ENCODE results near the gene VWCE.
"Not testable (repeated sequence)": the region's sequence is repeated elsewhere in the genome, so short reads cannot be mapped to it uniquely, and the experiment has no call there.

VWCE gene

GRCh38 chr11:61248071-61248470 lies 47.0 kb downstream of the VWCE start:
- H3K27me3 ChIP-seq (replicated peaks; ENCODE audit: control insufficient read depth, insufficient read depth, low read length); H3K9me3 ChIP-seq (ENCODE audit: control insufficient read depth, low read length); H3K4me3 ChIP-seq (ENCODE audit: low read length); H3K36me3 ChIP-seq (ENCODE audit: control insufficient read depth, insufficient read depth, low read length, severe bottlenecking); H3K9ac ChIP-seq (ENCODE audit: low read length); H3K4me1 ChIP-seq (ENCODE audit: control insufficient read depth, insufficient read depth, low read length); DNase-seq (ENCODE audit: low read depth): not testable (repeated sequence)

GRCh38 chr11:61245284-61245964 lies 49.7 kb downstream of the VWCE start:
- not testable (repeated sequence) for H3K9ac ChIP-seq (ENCODE audit: low read length); H3K4me3 ChIP-seq (ENCODE audit: low read length); H3K36me3 ChIP-seq (ENCODE audit: control insufficient read depth, insufficient read depth, low read length, severe bottlenecking); H3K9me3 ChIP-seq (ENCODE audit: control insufficient read depth, low read length); H3K4me1 ChIP-seq (ENCODE audit: control insufficient read depth, insufficient read depth, low read length); H3K27me3 ChIP-seq (replicated peaks; ENCODE audit: control insufficient read depth, insufficient read depth, low read length); DNase-seq (ENCODE audit: low read depth)

GRCh38 chr11:61241526-61241925 lies 53.6 kb downstream of the VWCE start:
- not testable (repeated sequence) for H3K36me3 ChIP-seq (ENCODE audit: control insufficient read depth, insufficient read depth, low read length, severe bottlenecking)

GRCh38 chr11:61240875-61241274 lies 54.2 kb downstream of the VWCE start, which contains the start of gene PGA5:
Gene PGA5 (plus strand): TSS chr11:61241175. CDS start chr11:61241227, 52 bp downstream.
- H3K9me3 ChIP-seq (ENCODE audit: control insufficient read depth, low read length); DNase-seq (ENCODE audit: low read depth); H3K4me1 ChIP-seq (ENCODE audit: control insufficient read depth, insufficient read depth, low read length); H3K4me3 ChIP-seq (ENCODE audit: low read length); H3K36me3 ChIP-seq (ENCODE audit: control insufficient read depth, insufficient read depth, low read length, severe bottlenecking); H3K27me3 ChIP-seq (replicated peaks; ENCODE audit: control insufficient read depth, insufficient read depth, low read length); H3K9ac ChIP-seq (ENCODE audit: low read length): not testable (repeated sequence)

More at GRCh38 chr11:61241526-61241925, 53.6 kb downstream of the VWCE start:
- not testable (repeated sequence) for H3K9me3 ChIP-seq (ENCODE audit: control insufficient read depth, low read length); H3K9ac ChIP-seq (ENCODE audit: low read length); H3K4me1 ChIP-seq (ENCODE audit: control insufficient read depth, insufficient read depth, low read length); H3K27me3 ChIP-seq (replicated peaks; ENCODE audit: control insufficient read depth, insufficient read depth, low read length); H3K4me3 ChIP-seq (ENCODE audit: low read length); DNase-seq (ENCODE audit: low read depth)

GRCh38 chr11:61240288-61240687 lies 54.8 kb downstream of the VWCE start:
- not testable (repeated sequence) for H3K9ac ChIP-seq (ENCODE audit: low read length); H3K4me3 ChIP-seq (ENCODE audit: low read length); H3K4me1 ChIP-seq (ENCODE audit: control insufficient read depth, insufficient read depth, low read length)

DNA sequence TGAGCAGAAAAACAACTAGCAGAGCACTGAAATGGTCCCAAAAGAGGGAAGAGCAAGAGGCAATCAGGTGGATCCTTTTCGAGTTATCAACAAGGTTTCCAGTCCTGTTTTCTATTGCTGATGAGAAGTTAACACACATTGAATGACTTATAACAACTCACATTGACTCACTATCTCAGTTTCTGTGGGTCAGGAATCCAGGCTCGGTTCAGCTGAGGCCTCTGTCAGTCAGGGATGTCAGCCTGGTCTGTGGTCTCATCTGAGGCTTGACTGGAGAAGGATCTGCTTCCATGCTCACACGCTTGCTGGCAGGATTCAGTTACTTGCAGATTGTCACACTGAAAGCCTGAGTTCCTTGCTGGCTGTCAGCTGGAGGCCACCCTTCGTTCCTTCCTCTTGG lies 58.0 kb downstream of the VWCE start:
- H3K9ac ChIP-seq (ENCODE audit: low read length); DNase-seq (ENCODE audit: low read depth); H3K4me1 ChIP-seq (ENCODE audit: control insufficient read depth, insufficient read depth, low read length); H3K36me3 ChIP-seq (ENCODE audit: control insufficient read depth, insufficient read depth, low read length, severe bottlenecking); H3K27me3 ChIP-seq (replicated peaks; ENCODE audit: control insufficient read depth, insufficient read depth, low read length); H3K9me3 ChIP-seq (ENCODE audit: control insufficient read depth, low read length); H3K4me3 ChIP-seq (ENCODE audit: low read length): not testable (repeated sequence)

More at GRCh38 chr11:61240288-61240687, 54.8 kb downstream of the VWCE start:
- H3K27me3 ChIP-seq (replicated peaks; ENCODE audit: control insufficient read depth, insufficient read depth, low read length); DNase-seq (ENCODE audit: low read depth); H3K36me3 ChIP-seq (ENCODE audit: control insufficient read depth, insufficient read depth, low read length, severe bottlenecking); H3K9me3 ChIP-seq (ENCODE audit: control insufficient read depth, low read length): not testable (repeated sequence)

- H3K27me3 ChIP-seq (replicated peaks; ENCODE audit: control insufficient read depth, insufficient read depth, low read length); H3K36me3 ChIP-seq (ENCODE audit: control insufficient read depth, insufficient read depth, low read length, severe bottlenecking); H3K4me1 ChIP-seq (ENCODE audit: control insufficient read depth, insufficient read depth, low read length); H3K9ac ChIP-seq (ENCODE audit: low read length); H3K9me3 ChIP-seq (ENCODE audit: control insufficient read depth, low read length); H3K4me3 ChIP-seq (ENCODE audit: low read length); DNase-seq (ENCODE audit: low read depth): not testable (repeated sequence)
These were observed 62.5 kb downstream of the VWCE start for GRCh38 chr11:61232548-61233145.

GRCh38 chr11:61231585-61231984 lies 63.5 kb downstream of the VWCE start:
- not testable (repeated sequence) for H3K4me1 ChIP-seq (ENCODE audit: control insufficient read depth, insufficient read depth, low read length)

DNA sequence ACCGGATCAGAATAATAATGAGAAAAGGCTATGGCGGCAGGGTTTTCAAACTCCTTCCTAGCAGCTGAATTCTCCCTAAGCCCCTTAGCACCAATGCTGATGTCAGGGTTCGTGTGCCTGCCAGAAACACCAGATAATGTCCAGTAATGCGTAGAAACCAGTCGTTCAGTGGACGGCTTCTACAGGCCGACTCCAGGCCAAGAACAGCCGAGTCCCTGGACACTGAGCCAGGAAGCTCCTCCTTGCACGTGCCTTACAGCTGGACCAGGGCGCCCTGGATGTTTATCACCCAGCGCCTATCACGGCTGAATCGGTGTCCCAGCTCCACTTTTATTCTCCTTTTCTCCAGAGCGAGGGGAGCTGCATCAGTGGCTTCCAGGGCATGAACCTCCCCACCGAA lies 64.1 kb downstream of the VWCE start:
- not testable (repeated sequence) for H3K9me3 ChIP-seq (ENCODE audit: control insufficient read depth, low read length); DNase-seq (ENCODE audit: low read depth); H3K4me1 ChIP-seq (ENCODE audit: control insufficient read depth, insufficient read depth, low read length); H3K27me3 ChIP-seq (replicated peaks; ENCODE audit: control insufficient read depth, insufficient read depth, low read length); H3K4me3 ChIP-seq (ENCODE audit: low read length); H3K9ac ChIP-seq (ENCODE audit: low read length); H3K36me3 ChIP-seq (ENCODE audit: control insufficient read depth, insufficient read depth, low read length, severe bottlenecking)

More at GRCh38 chr11:61231585-61231984, 63.5 kb downstream of the VWCE start:
- H3K4me3 ChIP-seq (ENCODE audit: low read length); H3K9ac ChIP-seq (ENCODE audit: low read length); H3K36me3 ChIP-seq (ENCODE audit: control insufficient read depth, insufficient read depth, low read length, severe bottlenecking); DNase-seq (ENCODE audit: low read depth); H3K27me3 ChIP-seq (replicated peaks; ENCODE audit: control insufficient read depth, insufficient read depth, low read length); H3K9me3 ChIP-seq (ENCODE audit: control insufficient read depth, low read length): not testable (repeated sequence)

DNA sequence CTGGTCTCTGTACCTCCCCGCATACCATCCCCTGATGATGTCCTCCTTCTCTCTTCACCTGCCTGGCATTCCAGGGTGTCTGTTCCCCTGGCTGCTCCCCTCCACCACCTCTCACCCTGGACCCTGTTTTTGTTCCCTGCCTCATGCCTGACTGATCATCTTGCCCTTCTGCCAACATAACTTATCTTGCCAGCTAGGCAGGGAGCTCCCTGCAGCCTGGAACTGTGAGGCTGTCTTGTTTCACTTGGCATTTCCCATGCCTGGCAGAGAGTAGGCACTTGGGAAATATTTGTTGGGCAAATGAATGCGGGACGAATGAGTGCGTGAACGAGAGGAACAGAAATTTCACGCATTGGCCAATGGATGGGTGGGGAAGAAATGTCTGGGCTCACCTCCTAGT lies 65.7 kb downstream of the VWCE start:
- H3K9me3 ChIP-seq (ENCODE audit: control insufficient read depth, low read length); DNase-seq (ENCODE audit: low read depth); H3K9ac ChIP-seq (ENCODE audit: low read length); H3K36me3 ChIP-seq (ENCODE audit: control insufficient read depth, insufficient read depth, low read length, severe bottlenecking); H3K4me3 ChIP-seq (ENCODE audit: low read length); H3K27me3 ChIP-seq (replicated peaks; ENCODE audit: control insufficient read depth, insufficient read depth, low read length); H3K4me1 ChIP-seq (ENCODE audit: control insufficient read depth, insufficient read depth, low read length): not testable (repeated sequence)

GRCh38 chr11:61226457-61227137 lies 68.5 kb downstream of the VWCE start:
- not testable (repeated sequence) for H3K4me1 ChIP-seq (ENCODE audit: control insufficient read depth, insufficient read depth, low read length); H3K4me3 ChIP-seq (ENCODE audit: low read length); H3K36me3 ChIP-seq (ENCODE audit: control insufficient read depth, insufficient read depth, low read length, severe bottlenecking); H3K9ac ChIP-seq (ENCODE audit: low read length); H3K9me3 ChIP-seq (ENCODE audit: control insufficient read depth, low read length); H3K27me3 ChIP-seq (replicated peaks; ENCODE audit: control insufficient read depth, insufficient read depth, low read length); DNase-seq (ENCODE audit: low read depth)

Measured in adipocyte (in vitro differentiated cells).